A549 treated with AZD2906 at 1 μM for 4 hours (cell line): ENCODE data around the gene OR2T10. TPM values are rescaled to one million over a fixed set of nuclear protein-coding genes. Genes with fewer than 3 reads are reported as not detected.

Experiments used
- total RNA-seq: library from RNA; stranded (reverse); fragments of 200-300 nt; extraction: Qiagen RNA extraction; gene quantifications from 5 replicates; pipeline ENCODE4 v1.2.3, GENCODE V29; 2022

Gene OR2T10, protein sequence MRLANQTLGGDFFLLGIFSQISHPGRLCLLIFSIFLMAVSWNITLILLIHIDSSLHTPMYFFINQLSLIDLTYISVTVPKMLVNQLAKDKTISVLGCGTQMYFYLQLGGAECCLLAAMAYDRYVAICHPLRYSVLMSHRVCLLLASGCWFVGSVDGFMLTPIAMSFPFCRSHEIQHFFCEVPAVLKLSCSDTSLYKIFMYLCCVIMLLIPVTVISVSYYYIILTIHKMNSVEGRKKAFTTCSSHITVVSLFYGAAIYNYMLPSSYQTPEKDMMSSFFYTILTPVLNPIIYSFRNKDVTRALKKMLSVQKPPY
- not detected in 5 replicates for total RNA-seq

DNA sequence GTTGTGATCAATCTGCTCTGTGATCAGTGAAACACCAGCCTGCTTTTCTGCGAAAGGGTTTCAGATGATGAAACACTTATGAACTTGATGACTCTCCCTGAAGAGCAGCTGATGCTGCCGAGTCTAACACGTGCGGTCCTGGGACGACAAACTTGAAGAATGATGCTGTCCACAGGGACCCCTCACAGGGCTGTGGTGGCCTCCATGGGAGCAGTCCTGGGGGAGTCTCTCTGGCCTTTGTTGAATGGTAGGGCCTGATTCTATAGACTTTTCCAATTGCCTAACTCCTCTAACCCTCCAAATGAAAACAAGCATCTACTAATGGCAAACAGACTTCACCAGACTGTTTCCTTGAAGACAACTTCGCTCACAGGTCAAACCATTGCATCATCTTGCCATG lies at the start of gene OR2T10:
Gene OR2T10, minus strand, starts transcription at position 112 of the 400 bp plus-strand sequence. CDS start 3,932 bp downstream, outside the sequence.

DNA sequence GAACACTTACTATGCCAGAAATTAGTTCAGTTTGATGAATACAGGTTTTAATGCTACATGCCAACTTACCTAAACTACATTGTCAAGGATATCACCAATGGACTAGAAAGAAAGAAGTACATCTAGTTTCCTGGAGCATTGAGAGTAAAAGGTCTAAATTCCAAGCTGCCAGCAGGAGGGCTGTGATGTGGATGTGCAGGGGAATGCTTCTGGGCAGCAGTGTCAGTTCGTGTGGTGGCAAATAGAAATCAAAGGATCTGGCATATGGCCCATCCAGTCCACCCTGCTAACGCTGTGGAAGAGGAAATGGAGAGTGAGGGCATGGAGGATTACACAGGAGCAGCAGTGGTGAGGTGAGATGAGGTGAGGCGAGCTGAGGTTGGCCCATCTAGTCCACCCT lies 47.7 kb upstream of the OR2T10 start, which contains the start of gene OR2T35:
Gene OR2T35, minus strand, starts transcription at position 101 of the 400 bp plus-strand sequence. CDS start 6,020 bp downstream, outside the sequence.

GRCh38 chr1:248634991-248635390 lies 37.5 kb upstream of the OR2T10 start, which contains the start of gene OR2T11:
Gene OR2T11 (minus strand): TSS chr1:248635091. CDS start chr1:248627128, 7,963 bp downstream.

GRCh38 chr1:248574657-248575056 lies 22.8 kb downstream of the OR2T10 start, which contains the start of gene OR2T34:
Gene OR2T34 (minus strand): TSS chr1:248574757. CDS start chr1:248574757, 0 bp downstream.

GRCh38 chr1:248562672-248563071 lies 34.8 kb downstream of the OR2T10 start, which contains the start of gene OR2T29:
Gene OR2T29 (minus strand): TSS chr1:248562772. CDS start chr1:248559491, 3,281 bp downstream.

Other genes starting within 250 kb of the OR2T10 start
- gene OR14C36, start 248.9 kb downstream of the OR2T10 start, total RNA-seq, result not detected in 5 replicates
- gene OR2T4, start 236.0 kb downstream of the OR2T10 start, total RNA-seq, result not detected in 5 replicates
- gene OR2T6, start 222.0 kb downstream of the OR2T10 start, total RNA-seq, result not detected in 5 replicates
- gene OR2T1, start 194.7 kb downstream of the OR2T10 start, total RNA-seq, result not detected in 5 replicates
- gene OR2T2, start 152.1 kb downstream of the OR2T10 start, total RNA-seq, result not detected in 5 replicates
- gene OR2T3, start 124.3 kb downstream of the OR2T10 start, total RNA-seq, result not detected in 5 replicates
- gene OR2T5, start 109.1 kb downstream of the OR2T10 start, total RNA-seq, result not detected in 5 replicates
- not detected in 5 replicates for gene OR2G6, start 89.6 kb downstream of the OR2T10 start, total RNA-seq
- gene OR2T29, start 34.9 kb downstream of the OR2T10 start, total RNA-seq, result not detected in 5 replicates
- not detected in 5 replicates for gene OR2T34, start 22.9 kb downstream of the OR2T10 start, total RNA-seq
- gene OR2T11, start 37.4 kb upstream of the OR2T10 start, total RNA-seq, result not detected in 5 replicates
- gene OR2T35, start 47.6 kb upstream of the OR2T10 start, total RNA-seq, result not detected in 5 replicates
- not detected in 5 replicates for gene OR2T27, start 57.8 kb upstream of the OR2T10 start, total RNA-seq
- gene OR14I1, start 105.1 kb upstream of the OR2T10 start, total RNA-seq, result not detected in 5 replicates
- gene LYPD8, start 158.1 kb upstream of the OR2T10 start, total RNA-seq, result 0.07 to 0.22 TPM (median 0.10 TPM) in 5 replicates
- 19.6 to 24.8 TPM (median 23.8 TPM) in 5 replicates for gene SH3BP5L, start 228.2 kb upstream of the OR2T10 start, total RNA-seq
- gene ZNF672, start 240.5 kb upstream of the OR2T10 start, total RNA-seq, result 14.3 to 20.1 TPM (median 19.5 TPM) in 5 replicates